Measurements from ENCODE around the gene POLR2J2. TPM values are rescaled to one million over a fixed set of nuclear protein-coding genes. Genes with fewer than 3 reads are reported as not detected.
"Not testable (repeated sequence)": the region's sequence is repeated elsewhere in the genome, so short reads cannot be mapped to it uniquely, and the experiment has no call there.

Gene POLR2J2
- total RNA-seq, 2 donors from 2014 or later: 7.0 to 15.5 TPM

DNA sequence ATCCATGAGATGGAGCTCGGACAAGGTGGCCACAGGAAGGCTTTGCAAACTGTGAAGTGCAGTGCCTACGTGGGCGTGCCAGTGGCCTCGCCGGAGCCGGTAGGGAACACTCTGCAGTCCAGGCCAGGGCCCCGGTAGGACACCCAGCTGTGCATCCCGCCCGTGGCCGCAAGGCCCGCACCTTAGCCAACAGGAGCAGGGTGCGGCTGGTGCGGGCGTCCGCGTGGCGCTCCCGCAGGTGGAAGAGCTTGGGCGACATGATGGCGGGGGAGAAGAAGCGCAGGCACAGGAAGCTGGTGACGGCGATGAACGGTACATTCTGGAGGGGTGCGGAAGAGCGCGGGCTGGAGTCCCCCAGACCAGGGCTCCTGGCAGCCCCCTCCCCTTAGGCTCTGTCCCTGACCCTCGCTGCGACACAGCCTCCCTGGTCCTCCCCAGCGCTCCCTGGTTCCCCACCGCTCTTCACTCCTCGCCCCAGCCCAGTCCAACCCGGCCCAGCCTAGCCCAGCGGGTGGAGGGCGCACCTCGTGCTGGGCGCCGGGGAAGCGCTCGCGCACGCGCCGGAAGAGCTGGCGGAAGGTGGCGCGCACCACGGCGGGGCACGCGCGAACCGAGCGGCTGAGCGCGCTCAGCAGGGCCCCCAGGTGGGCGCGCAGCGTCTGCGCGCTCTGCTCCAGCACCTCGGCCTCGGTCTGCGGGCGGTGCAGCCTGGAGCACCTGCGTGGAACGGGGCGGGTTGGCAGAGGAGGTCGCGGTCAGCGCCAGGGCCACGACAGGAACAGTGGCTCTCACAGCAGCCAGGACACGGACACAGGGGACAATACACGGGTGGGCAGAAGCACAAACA lies 18.2 kb upstream of the POLR2J2 start:
- H3K9me3 ChIP-seq (ENCODE audit: control insufficient read depth, low read length); H3K4me3 Mint-ChIP-seq; H3K27ac ChIP-seq (ENCODE audit: low read depth, low read length); H3K9me3 Mint-ChIP-seq; H3K36me3 ChIP-seq (ENCODE audit: control insufficient read depth, insufficient read depth, low read length); DNase-seq; H3K4me1 ChIP-seq (ENCODE audit: control insufficient read depth, insufficient read depth, low read length); H3K4me3 ChIP-seq (ENCODE audit: low read length); H3K4me1 Mint-ChIP-seq; H3K27ac Mint-ChIP-seq; H3K9ac ChIP-seq (ENCODE audit: extremely low read depth, low read length, poor library complexity, severe bottlenecking); H3K36me3 Mint-ChIP-seq (ENCODE audit: low read depth): not testable (repeated sequence)
- H3K27me3 Mint-ChIP-seq (ENCODE audit: insufficient read depth): peaks cover 26% of the 10 kb centered on the region
- 34% methylated on average over 5 of the region's 74 CpGs; no CpG with 5 or more reads in 1 of the 2 experiments for WGBS, 2 experiments (ENCODE audit: insufficient coverage in 1 of 2, insufficient read length in 1 of 2)
- H3K27me3 ChIP-seq (ENCODE audit: control insufficient read depth, insufficient read depth, low read length, poor library complexity, severe bottlenecking): peaks cover 20% of the 10 kb centered on the region

DNA sequence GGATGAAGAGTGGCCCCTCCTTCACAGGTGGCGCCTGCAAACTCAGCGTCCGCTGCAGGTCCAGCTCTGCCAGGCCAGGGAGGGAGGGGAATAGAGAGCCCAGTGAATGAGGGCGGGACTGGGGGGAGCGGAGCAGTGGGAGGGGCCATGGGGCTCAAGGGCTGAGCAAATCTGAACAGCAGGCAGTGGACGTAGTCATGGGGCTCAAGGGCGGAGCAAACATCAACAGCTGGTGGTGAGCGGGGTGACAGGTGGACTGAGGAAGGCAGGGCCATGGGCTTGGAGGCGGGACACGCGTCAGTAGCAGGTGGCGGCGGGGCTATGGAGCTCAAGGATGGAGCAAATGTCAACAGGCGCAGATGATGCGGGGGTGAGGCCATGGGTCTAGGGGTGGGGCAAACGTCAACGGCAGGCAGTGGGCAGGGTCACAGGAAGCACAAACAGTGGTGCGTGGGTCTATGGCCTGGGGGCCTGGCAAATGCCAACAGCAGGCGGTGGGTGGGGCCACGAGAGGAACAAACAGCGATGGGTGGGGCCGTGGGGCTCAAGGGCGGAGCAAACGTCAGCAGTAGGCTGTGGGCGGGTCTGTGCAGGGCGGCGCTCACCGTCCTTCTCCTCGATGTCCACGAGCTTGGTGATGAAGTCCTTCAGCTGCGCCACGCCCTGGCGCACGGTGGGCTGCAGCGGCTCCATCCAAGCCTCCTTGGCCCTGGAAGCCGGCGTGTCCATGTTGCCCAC lies 17.0 kb upstream of the POLR2J2 start:
- H3K4me1 Mint-ChIP-seq; H3K9me3 Mint-ChIP-seq; H3K36me3 ChIP-seq (ENCODE audit: control insufficient read depth, insufficient read depth, low read length); H3K9me3 ChIP-seq (ENCODE audit: control insufficient read depth, low read length); DNase-seq; H3K4me1 ChIP-seq (ENCODE audit: control insufficient read depth, insufficient read depth, low read length); H3K27ac ChIP-seq (ENCODE audit: low read depth, low read length); H3K4me3 ChIP-seq (ENCODE audit: low read length); H3K36me3 Mint-ChIP-seq (ENCODE audit: low read depth); H3K27ac Mint-ChIP-seq; H3K4me3 Mint-ChIP-seq; H3K9ac ChIP-seq (ENCODE audit: extremely low read depth, low read length, poor library complexity, severe bottlenecking): not testable (repeated sequence)
- WGBS, 2 experiments (ENCODE audit: insufficient coverage in 1 of 2, insufficient read length in 1 of 2): no CpG with 5 or more reads among the region's 37 CpGs
- peaks cover 11% of the 10 kb centered on the region for H3K27me3 ChIP-seq (ENCODE audit: control insufficient read depth, insufficient read depth, low read length, poor library complexity, severe bottlenecking)
- peaks cover 15% of the 10 kb centered on the region for H3K27me3 Mint-ChIP-seq (ENCODE audit: insufficient read depth)

GRCh38 chr7:102682560-102682959 lies 11.1 kb upstream of the POLR2J2 start:
- not testable (repeated sequence) for H3K36me3 ChIP-seq (ENCODE audit: control insufficient read depth, insufficient read depth, low read length); H3K27me3 Mint-ChIP-seq (ENCODE audit: insufficient read depth); H3K4me3 ChIP-seq (ENCODE audit: low read length); H3K27ac ChIP-seq (ENCODE audit: low read depth, low read length); DNase-seq; H3K4me1 Mint-ChIP-seq; H3K9ac ChIP-seq (ENCODE audit: extremely low read depth, low read length, poor library complexity, severe bottlenecking); H3K4me1 ChIP-seq (ENCODE audit: control insufficient read depth, insufficient read depth, low read length); H3K4me3 Mint-ChIP-seq; H3K36me3 Mint-ChIP-seq (ENCODE audit: low read depth); H3K27ac Mint-ChIP-seq; H3K27me3 ChIP-seq (ENCODE audit: control insufficient read depth, insufficient read depth, low read length, poor library complexity, severe bottlenecking); H3K9me3 Mint-ChIP-seq; H3K9me3 ChIP-seq (ENCODE audit: control insufficient read depth, low read length)
- WGBS, 2 experiments (ENCODE audit: insufficient coverage in 1 of 2, insufficient read length in 1 of 2): no CpG with 5 or more reads among the region's 5 CpGs

DNA sequence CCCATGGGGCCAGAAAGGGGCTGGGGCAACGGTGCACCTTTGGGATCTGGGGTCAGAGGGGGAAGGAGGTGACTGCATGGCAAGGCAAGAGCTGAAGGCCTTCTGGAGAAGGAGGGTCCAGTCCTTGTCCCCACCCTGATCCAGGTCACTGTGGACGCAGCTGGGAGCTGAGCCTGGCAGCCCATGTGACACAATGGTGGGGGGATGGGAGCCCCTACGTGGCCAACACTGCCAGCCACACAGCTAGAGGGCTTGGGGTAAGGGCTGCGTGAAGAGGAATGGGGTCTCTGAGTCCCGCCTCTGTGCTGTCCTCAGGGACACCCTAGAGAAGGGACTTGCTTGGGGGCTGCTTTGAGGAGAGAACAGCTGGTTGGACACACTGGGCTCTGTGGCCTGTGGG lies 9.3 kb upstream of the POLR2J2 start:
- H3K27me3 ChIP-seq (ENCODE audit: control insufficient read depth, insufficient read depth, low read length, poor library complexity, severe bottlenecking); H3K27me3 Mint-ChIP-seq (ENCODE audit: insufficient read depth); DNase-seq; H3K4me1 ChIP-seq (ENCODE audit: control insufficient read depth, insufficient read depth, low read length); H3K9ac ChIP-seq (ENCODE audit: extremely low read depth, low read length, poor library complexity, severe bottlenecking); H3K27ac Mint-ChIP-seq; H3K36me3 Mint-ChIP-seq (ENCODE audit: low read depth); H3K9me3 Mint-ChIP-seq; H3K27ac ChIP-seq (ENCODE audit: low read depth, low read length); H3K4me3 Mint-ChIP-seq; H3K4me1 Mint-ChIP-seq; H3K4me3 ChIP-seq (ENCODE audit: low read length); H3K9me3 ChIP-seq (ENCODE audit: control insufficient read depth, low read length); H3K36me3 ChIP-seq (ENCODE audit: control insufficient read depth, insufficient read depth, low read length): not testable (repeated sequence)
- WGBS, 2 experiments (ENCODE audit: insufficient coverage in 1 of 2, insufficient read length in 1 of 2): no CpG with 5 or more reads among the region's 5 CpGs

DNA sequence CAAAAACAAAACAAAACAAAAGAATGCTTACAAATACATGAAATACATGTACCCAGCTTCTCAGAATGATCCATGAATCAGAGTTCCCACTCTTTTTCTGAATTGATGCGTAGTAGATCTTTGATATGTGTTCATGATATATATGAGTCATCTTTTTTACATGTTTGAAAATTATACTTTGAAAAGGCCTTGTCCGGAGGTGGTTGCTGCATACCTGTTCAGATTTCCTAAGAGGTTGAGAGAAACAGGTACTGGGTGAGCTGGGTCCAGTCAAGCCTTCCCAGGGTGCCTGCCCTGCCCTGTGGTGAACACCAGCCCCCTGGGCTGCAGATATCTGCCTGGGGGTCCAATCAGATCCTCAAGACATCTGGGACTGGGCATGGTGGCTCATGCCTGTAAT lies 4.1 kb upstream of the POLR2J2 start:
- H3K4me3 Mint-ChIP-seq; DNase-seq; H3K36me3 ChIP-seq (ENCODE audit: control insufficient read depth, insufficient read depth, low read length); H3K27me3 Mint-ChIP-seq (ENCODE audit: insufficient read depth); H3K9me3 ChIP-seq (ENCODE audit: control insufficient read depth, low read length); H3K27ac Mint-ChIP-seq; H3K36me3 Mint-ChIP-seq (ENCODE audit: low read depth); H3K27me3 ChIP-seq (ENCODE audit: control insufficient read depth, insufficient read depth, low read length, poor library complexity, severe bottlenecking); H3K4me3 ChIP-seq (ENCODE audit: low read length); H3K27ac ChIP-seq (ENCODE audit: low read depth, low read length); H3K9ac ChIP-seq (ENCODE audit: extremely low read depth, low read length, poor library complexity, severe bottlenecking); H3K4me1 Mint-ChIP-seq; H3K9me3 Mint-ChIP-seq; H3K4me1 ChIP-seq (ENCODE audit: control insufficient read depth, insufficient read depth, low read length): not testable (repeated sequence)
- 83% methylated on average over 1 of the region's 2 CpGs; no CpG with 5 or more reads in 1 of the 2 experiments for WGBS, 2 experiments (ENCODE audit: insufficient coverage in 1 of 2, insufficient read length in 1 of 2)

GRCh38 chr7:102673447-102674067 lies 2.1 kb upstream of the POLR2J2 start:
- not testable (repeated sequence) for DNase-seq; H3K27ac ChIP-seq (ENCODE audit: low read depth, low read length); H3K27me3 Mint-ChIP-seq (ENCODE audit: insufficient read depth); H3K36me3 Mint-ChIP-seq (ENCODE audit: low read depth); H3K4me1 ChIP-seq (ENCODE audit: control insufficient read depth, insufficient read depth, low read length); H3K9ac ChIP-seq (ENCODE audit: extremely low read depth, low read length, poor library complexity, severe bottlenecking); H3K4me1 Mint-ChIP-seq; H3K4me3 ChIP-seq (ENCODE audit: low read length); H3K36me3 ChIP-seq (ENCODE audit: control insufficient read depth, insufficient read depth, low read length); H3K9me3 ChIP-seq (ENCODE audit: control insufficient read depth, low read length); H3K27ac Mint-ChIP-seq; H3K9me3 Mint-ChIP-seq; H3K27me3 ChIP-seq (ENCODE audit: control insufficient read depth, insufficient read depth, low read length, poor library complexity, severe bottlenecking); H3K4me3 Mint-ChIP-seq
- no CpG with 5 or more reads among the region's 9 CpGs for WGBS, 2 experiments (ENCODE audit: insufficient coverage in 1 of 2, insufficient read length in 1 of 2)
